Measurements from ENCODE around the gene CNKSR2.

Gene CNKSR2

GRCh38 chrX:21384178-21384577 lies 10.0 kb downstream of the CNKSR2 start:
- no peaks in the 10 kb centered on the region for H3K27me3 ChIP-seq (ENCODE audit: insufficient read depth, low read length)
- no peaks in the 10 kb centered on the region for H3F3A ChIP-seq (ENCODE audit: insufficient read depth, low read length)
- H4K20me1 ChIP-seq (ENCODE audit: insufficient read depth, low read length): no peaks in the 10 kb centered on the region
- no peak overlapping the region for H3K4me3 ChIP-seq (ENCODE audit: low read depth, low read length, poor library complexity, severe bottlenecking)
- H3K79me2 ChIP-seq (ENCODE audit: insufficient read depth, low read length): no peaks in the 10 kb centered on the region
- no peak overlapping the region for H3K9ac ChIP-seq (ENCODE audit: low read length)
- H3K4me1 ChIP-seq (ENCODE audit: insufficient read depth, low read length, severe bottlenecking): no peaks in the 10 kb centered on the region
- no peaks in the 10 kb centered on the region for H3K9me3 ChIP-seq (ENCODE audit: low read length)
- no peak overlapping the region for H3K27ac ChIP-seq (ENCODE audit: low read depth, low read length, poor library complexity, severe bottlenecking)
- H3K4me2 ChIP-seq (ENCODE audit: low read length): no peak overlapping the region
- TF ChIP-seq EZH2 (IDR thresholded peaks at IDR 0.05; ENCODE audit: borderline replicate concordance, low read length): no peak
- no peak for TF ChIP-seq CTCF (IDR thresholded peaks at IDR 0.05; ENCODE audit: low read length)
- no peaks in the 10 kb centered on the region for H3K9me2 ChIP-seq (ENCODE audit: low read depth, low read length)
- H2AFZ ChIP-seq (ENCODE audit: low read length): no peak overlapping the region
- H3K36me3 ChIP-seq (ENCODE audit: insufficient read depth, low read length): no peaks in the 10 kb centered on the region

GRCh38 chrX:21394792-21395191 lies 20.6 kb downstream of the CNKSR2 start:
- H3K9ac ChIP-seq (ENCODE audit: low read length): no peak overlapping the region
- H3K4me3 ChIP-seq (ENCODE audit: low read depth, low read length, poor library complexity, severe bottlenecking): no peak overlapping the region
- no peaks in the 10 kb centered on the region for H3K79me2 ChIP-seq (ENCODE audit: insufficient read depth, low read length)
- H3K4me2 ChIP-seq (ENCODE audit: low read length): no peak overlapping the region
- no peaks in the 10 kb centered on the region for H3F3A ChIP-seq (ENCODE audit: insufficient read depth, low read length)
- no peaks in the 10 kb centered on the region for H3K9me2 ChIP-seq (ENCODE audit: low read depth, low read length)
- H3K4me1 ChIP-seq (ENCODE audit: insufficient read depth, low read length, severe bottlenecking): no peaks in the 10 kb centered on the region
- TF ChIP-seq EZH2 (IDR thresholded peaks at IDR 0.05; ENCODE audit: borderline replicate concordance, low read length) (no peak), CTCF (IDR thresholded peaks at IDR 0.05; ENCODE audit: low read length) (no peak)
- H4K20me1 ChIP-seq (ENCODE audit: insufficient read depth, low read length): no peaks in the 10 kb centered on the region
- H2AFZ ChIP-seq (ENCODE audit: low read length): no peak overlapping the region
- H3K9me3 ChIP-seq (ENCODE audit: low read length): no peaks in the 10 kb centered on the region
- H3K27ac ChIP-seq (ENCODE audit: low read depth, low read length, poor library complexity, severe bottlenecking): no peak overlapping the region
- H3K36me3 ChIP-seq (ENCODE audit: insufficient read depth, low read length): no peaks in the 10 kb centered on the region; the same call in 1 of the 2 replicates
- no peaks in the 10 kb centered on the region for H3K27me3 ChIP-seq (ENCODE audit: insufficient read depth, low read length)

- H3K9me2 ChIP-seq (ENCODE audit: low read depth, low read length): no peaks in the 10 kb centered on the region
- no peaks in the 10 kb centered on the region for H3K9me3 ChIP-seq (ENCODE audit: low read length)
- no peaks in the 10 kb centered on the region for H4K20me1 ChIP-seq (ENCODE audit: insufficient read depth, low read length)
- no peak overlapping the region for H3K4me2 ChIP-seq (ENCODE audit: low read length)
- no peak overlapping the region for H3K27ac ChIP-seq (ENCODE audit: low read depth, low read length, poor library complexity, severe bottlenecking)
- H3F3A ChIP-seq (ENCODE audit: insufficient read depth, low read length): no peaks in the 10 kb centered on the region
- H3K36me3 ChIP-seq (ENCODE audit: insufficient read depth, low read length): no peaks in the 10 kb centered on the region
- no peaks in the 10 kb centered on the region for H3K27me3 ChIP-seq (ENCODE audit: insufficient read depth, low read length)
- no peak overlapping the region for H3K4me3 ChIP-seq (ENCODE audit: low read depth, low read length, poor library complexity, severe bottlenecking)
- no peak overlapping the region for H3K9ac ChIP-seq (ENCODE audit: low read length)
- no peak overlapping the region for H2AFZ ChIP-seq (ENCODE audit: low read length)
- H3K4me1 ChIP-seq (ENCODE audit: insufficient read depth, low read length, severe bottlenecking): no peaks in the 10 kb centered on the region
- TF ChIP-seq CTCF (IDR thresholded peaks at IDR 0.05; ENCODE audit: low read length): no peak
- no peaks in the 10 kb centered on the region for H3K79me2 ChIP-seq (ENCODE audit: insufficient read depth, low read length)
Observed at GRCh38 chrX:21398426-21398825, 24.2 kb downstream of the CNKSR2 start.
